RPMI7951 (cell line): ENCODE results near the gene ZNF236. TPM values are rescaled to one million over a fixed set of nuclear protein-coding genes. Genes with fewer than 3 reads are reported as not detected.

Experiments
- DNase-seq: peaks from one replicate; pipeline ENCODE4 v3.0.0-alpha.2; 2012; ENCODE audit warnings: low read depth
- total RNA-seq: library from RNA; depleted of rRNA; stranded (reverse); fragments of >200 nt; shearing (Covaris generic); gene quantifications from 2 replicates; pipeline ENCODE4 v1.2.3, GENCODE V29; 2014

The ZNF236 gene
- total RNA-seq, 1 experiment from 2014 or later = 3.0 TPM

DNA sequence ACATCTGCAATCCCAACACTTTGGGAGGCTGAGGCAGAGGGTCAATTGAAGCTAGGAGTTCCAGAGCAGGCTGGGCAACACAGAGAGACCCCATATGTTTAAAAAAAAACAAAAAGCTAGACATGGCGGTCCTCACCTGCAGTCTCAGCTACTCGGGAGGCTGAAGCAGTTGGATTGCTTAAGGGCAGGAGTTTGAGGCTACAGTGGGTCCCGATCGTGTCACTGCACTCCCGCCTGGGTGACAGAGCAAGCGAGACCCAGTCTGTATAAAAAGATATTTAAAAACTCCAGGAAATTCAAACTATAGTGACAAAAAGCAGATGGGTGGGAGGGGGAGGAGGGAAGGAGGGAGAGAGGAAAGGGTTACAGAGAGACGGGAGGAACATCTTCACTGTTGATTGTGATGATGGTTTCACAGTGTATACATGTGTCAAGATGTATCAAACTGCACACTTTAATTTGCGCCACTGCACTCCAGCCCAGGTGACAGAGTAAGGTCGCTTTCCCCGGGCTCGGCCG, 942 bp upstream of the ZNF236 start:
- no peak for DNase-seq

- peak; percentile 45 for DNase-seq
These were observed 367 bp upstream of the ZNF236 start for GRCh38 chr18:76821875-76822505.

GRCh38 chr18:76823161-76823538, 793 bp downstream of the ZNF236 start:
- no peak for DNase-seq

GRCh38 chr18:76823587-76824011, 1.2 kb downstream of the ZNF236 start:
- DNase-seq = no peak

GRCh38 chr18:76824145-76824676, 1.9 kb downstream of the ZNF236 start:
- no peak for DNase-seq

- no peak for DNase-seq
These were observed 2.4 kb downstream of the ZNF236 start for GRCh38 chr18:76824754-76825153.

GRCh38 chr18:76827205-76828200, 5.1 kb downstream of the ZNF236 start:
- DNase-seq = no peak

DNA sequence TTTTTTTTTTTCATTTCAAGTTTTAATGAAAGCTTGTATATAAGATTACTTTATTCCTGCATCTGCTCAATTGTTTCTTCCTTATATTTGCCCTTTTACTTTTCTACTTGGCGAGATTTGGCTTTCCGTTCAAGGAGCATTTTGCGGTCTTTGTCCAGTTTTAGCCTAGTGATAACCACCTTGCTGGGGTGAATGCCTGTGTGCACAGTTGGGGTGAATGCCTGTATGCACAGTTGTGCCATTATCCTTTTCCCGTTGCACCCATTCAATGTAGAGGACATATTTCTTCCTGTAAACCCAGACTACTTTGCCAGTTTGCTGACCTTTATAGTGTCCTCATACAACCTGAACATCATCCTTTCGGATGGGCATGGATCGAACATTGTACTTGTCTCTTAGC, 12.0 kb downstream of the ZNF236 start:
- DNase-seq = no peak

- DNase-seq = no peak
These were observed 13.0 kb downstream of the ZNF236 start for GRCh38 chr18:76835380-76835779.

DNA sequence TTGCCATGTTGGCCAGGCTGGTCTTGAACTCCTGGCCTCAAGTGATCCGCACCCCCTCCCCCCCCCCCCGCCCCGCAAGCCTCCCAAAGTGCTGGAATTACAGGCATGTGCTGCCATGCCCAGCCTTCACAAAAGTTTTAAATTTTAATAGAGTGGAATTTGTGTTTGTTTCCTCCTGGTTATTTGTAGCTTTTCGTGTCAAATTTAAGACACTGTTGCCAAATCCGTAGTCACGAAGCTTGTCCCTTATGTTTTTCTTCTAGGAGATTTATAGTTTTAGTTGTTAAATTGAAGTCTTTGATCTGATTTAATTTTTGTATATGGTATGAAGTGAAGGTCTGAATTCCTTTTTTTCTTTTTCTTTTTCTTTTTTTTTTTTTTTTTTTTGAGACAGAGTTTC, 14.7 kb downstream of the ZNF236 start:
- no peak for DNase-seq

GRCh38 chr18:76838182-76838581, 15.8 kb downstream of the ZNF236 start:
- no peak for DNase-seq

DNA sequence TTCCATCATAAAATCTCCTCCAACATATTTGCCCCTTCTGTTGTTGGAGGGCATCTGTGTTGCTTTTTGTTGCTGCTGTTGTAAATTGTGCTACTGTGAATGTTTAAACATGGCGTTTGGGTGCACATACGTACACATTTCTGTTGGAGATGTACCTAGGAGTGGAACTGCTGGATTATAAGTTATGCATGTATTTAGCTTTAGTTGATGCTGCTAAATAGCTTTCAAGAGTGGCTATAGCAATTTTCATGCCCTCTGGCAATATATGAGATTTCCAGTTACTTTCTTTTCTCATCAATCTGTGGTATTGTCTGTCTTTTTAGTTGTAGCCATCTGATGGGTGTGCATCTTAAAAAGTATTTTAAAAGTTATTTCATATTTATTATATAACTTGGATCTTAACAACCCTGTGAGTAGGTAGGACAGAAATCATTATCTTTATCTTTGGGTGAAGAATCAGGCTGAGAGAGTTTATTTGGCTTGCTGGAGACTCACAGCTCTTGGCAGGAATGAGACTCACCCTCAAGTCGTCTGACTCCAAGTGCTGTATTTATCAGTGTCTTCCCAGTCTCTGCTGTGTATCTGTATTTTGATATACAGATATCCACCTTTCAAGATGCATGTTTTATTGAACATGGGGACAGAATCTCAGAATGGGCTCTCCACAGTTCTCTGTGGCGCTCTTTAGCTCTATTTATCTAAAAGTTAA, 16.9 kb downstream of the ZNF236 start:
- no peak for DNase-seq

GRCh38 chr18:76842837-76843530, 20.6 kb downstream of the ZNF236 start:
- no peak for DNase-seq

GRCh38 chr18:76844144-76844543, 21.8 kb downstream of the ZNF236 start:
- DNase-seq = no peak

DNA sequence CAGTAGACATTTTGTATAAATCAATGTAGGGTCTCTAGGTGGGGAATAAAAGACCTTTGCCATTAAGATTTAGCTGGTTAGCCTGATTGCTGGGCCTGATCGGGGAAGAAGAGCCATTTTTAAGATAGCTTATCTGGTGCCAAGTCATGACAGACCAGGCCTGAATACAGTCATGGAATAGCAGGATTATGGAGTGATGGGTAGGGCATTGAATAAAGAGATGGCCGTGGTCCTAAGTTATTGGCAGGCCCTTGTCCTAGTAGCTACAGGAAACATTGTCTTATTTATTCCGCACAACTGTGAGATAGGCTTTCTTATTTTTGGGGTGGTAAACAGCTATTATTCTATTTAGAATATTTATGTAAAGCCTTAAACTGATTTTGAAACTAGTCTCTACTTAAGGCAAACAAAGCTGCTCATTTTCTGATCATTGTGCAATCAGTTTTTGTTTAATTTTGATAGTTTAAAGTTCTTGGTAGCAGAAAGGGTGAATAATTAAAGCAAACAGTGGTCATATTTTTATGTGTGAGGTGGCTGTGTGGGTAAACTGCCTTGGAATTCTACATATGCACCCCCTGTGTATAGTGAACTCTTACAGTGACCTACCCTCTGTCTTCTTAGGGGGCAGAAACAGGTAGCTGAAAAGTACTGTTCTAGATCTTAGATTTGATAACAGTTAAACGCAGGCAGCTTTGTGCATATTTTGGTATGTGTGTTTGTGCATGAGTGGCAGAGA, 22.6 kb downstream of the ZNF236 start:
- DNase-seq = no peak

DNA sequence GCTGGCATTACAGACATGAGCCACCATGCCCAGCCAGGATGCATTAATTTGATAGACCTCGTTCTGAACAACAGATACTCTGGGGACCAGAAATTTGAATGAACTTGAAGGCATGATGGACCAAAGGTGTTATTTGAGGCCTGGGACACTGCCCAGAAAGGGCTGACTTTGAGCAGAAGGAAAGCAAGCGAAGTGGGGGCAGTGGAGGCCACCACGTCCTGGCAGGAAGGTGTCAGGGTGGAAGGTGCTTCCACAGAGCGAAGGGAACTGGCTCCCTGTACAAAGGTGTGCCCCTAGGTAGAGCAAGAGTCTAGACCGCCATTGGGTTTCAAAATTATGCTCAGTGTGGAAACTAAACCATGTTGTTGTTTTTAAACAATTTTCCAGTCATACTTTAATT, 23.9 kb downstream of the ZNF236 start:
- DNase-seq = no peak

- DNase-seq = no peak
These were observed 25.6 kb downstream of the ZNF236 start for GRCh38 chr18:76847916-76848315.

GRCh38 chr18:76850112-76850511, 27.8 kb downstream of the ZNF236 start:
- DNase-seq = no peak

DNA sequence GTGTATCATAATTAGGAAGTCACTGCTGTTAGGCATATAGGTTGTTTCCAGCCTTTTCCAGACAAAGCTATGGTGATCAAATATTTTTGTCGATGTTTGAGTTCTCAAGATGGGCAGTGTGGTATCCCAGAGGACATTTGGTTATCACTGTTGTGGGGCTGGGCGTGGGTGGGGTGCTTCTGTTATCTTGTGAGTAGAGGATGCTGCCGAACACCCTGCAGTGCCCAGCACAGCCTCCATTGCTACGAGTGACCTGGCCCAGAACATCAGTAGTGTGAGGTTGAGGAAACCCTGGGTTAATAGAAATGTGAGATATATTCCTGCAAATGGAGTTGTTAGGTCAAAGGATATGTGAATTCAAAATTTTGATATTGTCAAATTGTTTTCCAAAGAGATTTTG, 33.2 kb downstream of the ZNF236 start:
- DNase-seq = no peak

DNA sequence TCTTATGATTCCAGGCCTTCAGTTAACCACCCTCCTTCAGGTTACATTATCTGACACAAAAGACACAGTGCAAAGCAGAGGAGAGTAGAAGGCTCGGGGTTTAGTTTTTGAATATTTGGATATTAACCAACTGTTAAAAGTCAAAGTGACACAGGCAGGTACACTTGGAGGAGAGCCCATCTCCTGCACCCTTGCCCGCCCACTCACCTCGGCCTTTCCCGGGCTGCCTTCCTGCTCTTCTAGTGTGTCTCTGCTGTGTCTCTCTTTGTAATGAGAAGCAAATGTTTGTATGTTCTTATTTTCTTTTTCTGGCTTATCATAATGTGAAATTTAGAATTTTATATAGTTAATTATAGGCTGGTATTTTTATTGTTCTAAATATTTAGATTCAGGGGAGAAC, 35.1 kb downstream of the ZNF236 start:
- DNase-seq = no peak
